ENCODE results near the gene PRKN. TPM values are rescaled to one million over a fixed set of nuclear protein-coding genes. Genes with fewer than 3 reads are reported as not detected.

PRKN gene
- total and polyA plus RNA-seq, 2 experiments from 2014 or later = 0.10 to 0.84 TPM

DNA sequence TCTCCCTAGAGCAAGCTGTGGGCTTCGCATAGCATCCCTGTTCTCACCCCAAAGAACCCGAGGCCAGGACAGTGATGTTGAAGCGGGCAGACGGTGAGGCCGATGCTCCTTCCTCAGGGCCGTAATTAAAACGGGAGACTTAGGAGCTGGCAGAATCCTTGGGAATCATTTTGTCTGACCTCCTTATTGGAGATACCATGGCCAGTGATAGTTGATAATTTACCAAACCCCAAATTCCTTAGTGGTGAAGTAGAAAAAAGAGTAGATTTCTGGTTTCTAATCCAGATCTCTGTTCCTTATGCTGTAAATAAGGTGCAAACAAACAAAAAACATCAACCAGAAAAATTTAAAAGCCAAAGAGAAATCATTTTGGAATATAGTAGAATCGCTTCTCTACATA, 1092.7 kb downstream of the PRKN start:
- no peaks in the 10 kb centered on the region for H3K9me2 ChIP-seq (ENCODE audit: insufficient read depth)
- ATAC-seq = no peak
- Mint-ChIP-seq H3K27me3 (ENCODE audit: insufficient read depth, low read depth, poor library complexity) (peaks cover 7% of the 10 kb centered on the region), H3K9me3 (peaks cover 8% of the 10 kb centered on the region), H3K36me3 (ENCODE audit: low read depth) (peaks cover 7% of the 10 kb centered on the region), H3K4me1 (peaks cover 6% of the 10 kb centered on the region), H3K4me3 (no peak overlapping the region), H3K27ac (no peak overlapping the region)
- no peak overlapping the region for H2AFZ ChIP-seq
- H4K20me1 ChIP-seq (replicated peaks; ENCODE audit: insufficient read depth) = no peaks in the 10 kb centered on the region
- no peak overlapping the region for H3K27ac ChIP-seq (ENCODE audit: low read depth)
- no peaks in the 10 kb centered on the region; the same call in 1 of the 2 replicates for H3K4me1 ChIP-seq (ENCODE audit: insufficient read depth)
- TF ChIP-seq ZNF114 (CRISPR knock-in tag; IDR thresholded peaks at IDR 0.05) (no peak), JUNB (IDR thresholded peaks at IDR 0.05; ENCODE audit: unreplicated experiment) (no peak), CREB1 (CRISPR knock-in tag; IDR thresholded peaks at IDR 0.05; ENCODE audit: low read depth) (no peak), STAT1 (IDR thresholded peaks at IDR 0.05; ENCODE audit: unreplicated experiment) (no peak), EZH2phosphoT487 (IDR thresholded peaks at IDR 0.05; ENCODE audit: unreplicated experiment) (no peak), ZNF331 (CRISPR knock-in tag; IDR thresholded peaks at IDR 0.05; ENCODE audit: low read depth) (no peak), NANOG (IDR thresholded peaks at IDR 0.05; ENCODE audit: borderline replicate concordance) (no peak), POLR2AphosphoS5 (IDR thresholded peaks at IDR 0.05; ENCODE audit: low read depth) (no peak), EZH2 (IDR thresholded peaks at IDR 0.05; ENCODE audit: low read depth, unreplicated experiment) (no peak)
- TF ChIP-seq, protein P1, sequence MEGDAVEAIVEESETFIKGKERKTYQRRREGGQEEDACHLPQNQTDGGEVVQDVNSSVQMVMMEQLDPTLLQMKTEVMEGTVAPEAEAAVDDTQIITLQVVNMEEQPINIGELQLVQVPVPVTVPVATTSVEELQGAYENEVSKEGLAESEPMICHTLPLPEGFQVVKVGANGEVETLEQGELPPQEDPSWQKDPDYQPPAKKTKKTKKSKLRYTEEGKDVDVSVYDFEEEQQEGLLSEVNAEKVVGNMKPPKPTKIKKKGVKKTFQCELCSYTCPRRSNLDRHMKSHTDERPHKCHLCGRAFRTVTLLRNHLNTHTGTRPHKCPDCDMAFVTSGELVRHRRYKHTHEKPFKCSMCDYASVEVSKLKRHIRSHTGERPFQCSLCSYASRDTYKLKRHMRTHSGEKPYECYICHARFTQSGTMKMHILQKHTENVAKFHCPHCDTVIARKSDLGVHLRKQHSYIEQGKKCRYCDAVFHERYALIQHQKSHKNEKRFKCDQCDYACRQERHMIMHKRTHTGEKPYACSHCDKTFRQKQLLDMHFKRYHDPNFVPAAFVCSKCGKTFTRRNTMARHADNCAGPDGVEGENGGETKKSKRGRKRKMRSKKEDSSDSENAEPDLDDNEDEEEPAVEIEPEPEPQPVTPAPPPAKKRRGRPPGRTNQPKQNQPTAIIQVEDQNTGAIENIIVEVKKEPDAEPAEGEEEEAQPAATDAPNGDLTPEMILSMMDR (conservative IDR thresholded peaks at IDR 0.05; ENCODE audit: low read depth in 2 of 2) = no peak
- TF ChIP-seq, protein P2, sequence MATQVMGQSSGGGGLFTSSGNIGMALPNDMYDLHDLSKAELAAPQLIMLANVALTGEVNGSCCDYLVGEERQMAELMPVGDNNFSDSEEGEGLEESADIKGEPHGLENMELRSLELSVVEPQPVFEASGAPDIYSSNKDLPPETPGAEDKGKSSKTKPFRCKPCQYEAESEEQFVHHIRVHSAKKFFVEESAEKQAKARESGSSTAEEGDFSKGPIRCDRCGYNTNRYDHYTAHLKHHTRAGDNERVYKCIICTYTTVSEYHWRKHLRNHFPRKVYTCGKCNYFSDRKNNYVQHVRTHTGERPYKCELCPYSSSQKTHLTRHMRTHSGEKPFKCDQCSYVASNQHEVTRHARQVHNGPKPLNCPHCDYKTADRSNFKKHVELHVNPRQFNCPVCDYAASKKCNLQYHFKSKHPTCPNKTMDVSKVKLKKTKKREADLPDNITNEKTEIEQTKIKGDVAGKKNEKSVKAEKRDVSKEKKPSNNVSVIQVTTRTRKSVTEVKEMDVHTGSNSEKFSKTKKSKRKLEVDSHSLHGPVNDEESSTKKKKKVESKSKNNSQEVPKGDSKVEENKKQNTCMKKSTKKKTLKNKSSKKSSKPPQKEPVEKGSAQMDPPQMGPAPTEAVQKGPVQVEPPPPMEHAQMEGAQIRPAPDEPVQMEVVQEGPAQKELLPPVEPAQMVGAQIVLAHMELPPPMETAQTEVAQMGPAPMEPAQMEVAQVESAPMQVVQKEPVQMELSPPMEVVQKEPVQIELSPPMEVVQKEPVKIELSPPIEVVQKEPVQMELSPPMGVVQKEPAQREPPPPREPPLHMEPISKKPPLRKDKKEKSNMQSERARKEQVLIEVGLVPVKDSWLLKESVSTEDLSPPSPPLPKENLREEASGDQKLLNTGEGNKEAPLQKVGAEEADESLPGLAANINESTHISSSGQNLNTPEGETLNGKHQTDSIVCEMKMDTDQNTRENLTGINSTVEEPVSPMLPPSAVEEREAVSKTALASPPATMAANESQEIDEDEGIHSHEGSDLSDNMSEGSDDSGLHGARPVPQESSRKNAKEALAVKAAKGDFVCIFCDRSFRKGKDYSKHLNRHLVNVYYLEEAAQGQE (IDR thresholded peaks at IDR 0.05; ENCODE audit: unreplicated experiment) = no peak
- TF ChIP-seq, protein P3, sequence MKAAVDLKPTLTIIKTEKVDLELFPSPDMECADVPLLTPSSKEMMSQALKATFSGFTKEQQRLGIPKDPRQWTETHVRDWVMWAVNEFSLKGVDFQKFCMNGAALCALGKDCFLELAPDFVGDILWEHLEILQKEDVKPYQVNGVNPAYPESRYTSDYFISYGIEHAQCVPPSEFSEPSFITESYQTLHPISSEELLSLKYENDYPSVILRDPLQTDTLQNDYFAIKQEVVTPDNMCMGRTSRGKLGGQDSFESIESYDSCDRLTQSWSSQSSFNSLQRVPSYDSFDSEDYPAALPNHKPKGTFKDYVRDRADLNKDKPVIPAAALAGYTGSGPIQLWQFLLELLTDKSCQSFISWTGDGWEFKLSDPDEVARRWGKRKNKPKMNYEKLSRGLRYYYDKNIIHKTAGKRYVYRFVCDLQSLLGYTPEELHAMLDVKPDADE (IDR thresholded peaks at IDR 0.05) = no peak
- TF ChIP-seq, protein P4, sequence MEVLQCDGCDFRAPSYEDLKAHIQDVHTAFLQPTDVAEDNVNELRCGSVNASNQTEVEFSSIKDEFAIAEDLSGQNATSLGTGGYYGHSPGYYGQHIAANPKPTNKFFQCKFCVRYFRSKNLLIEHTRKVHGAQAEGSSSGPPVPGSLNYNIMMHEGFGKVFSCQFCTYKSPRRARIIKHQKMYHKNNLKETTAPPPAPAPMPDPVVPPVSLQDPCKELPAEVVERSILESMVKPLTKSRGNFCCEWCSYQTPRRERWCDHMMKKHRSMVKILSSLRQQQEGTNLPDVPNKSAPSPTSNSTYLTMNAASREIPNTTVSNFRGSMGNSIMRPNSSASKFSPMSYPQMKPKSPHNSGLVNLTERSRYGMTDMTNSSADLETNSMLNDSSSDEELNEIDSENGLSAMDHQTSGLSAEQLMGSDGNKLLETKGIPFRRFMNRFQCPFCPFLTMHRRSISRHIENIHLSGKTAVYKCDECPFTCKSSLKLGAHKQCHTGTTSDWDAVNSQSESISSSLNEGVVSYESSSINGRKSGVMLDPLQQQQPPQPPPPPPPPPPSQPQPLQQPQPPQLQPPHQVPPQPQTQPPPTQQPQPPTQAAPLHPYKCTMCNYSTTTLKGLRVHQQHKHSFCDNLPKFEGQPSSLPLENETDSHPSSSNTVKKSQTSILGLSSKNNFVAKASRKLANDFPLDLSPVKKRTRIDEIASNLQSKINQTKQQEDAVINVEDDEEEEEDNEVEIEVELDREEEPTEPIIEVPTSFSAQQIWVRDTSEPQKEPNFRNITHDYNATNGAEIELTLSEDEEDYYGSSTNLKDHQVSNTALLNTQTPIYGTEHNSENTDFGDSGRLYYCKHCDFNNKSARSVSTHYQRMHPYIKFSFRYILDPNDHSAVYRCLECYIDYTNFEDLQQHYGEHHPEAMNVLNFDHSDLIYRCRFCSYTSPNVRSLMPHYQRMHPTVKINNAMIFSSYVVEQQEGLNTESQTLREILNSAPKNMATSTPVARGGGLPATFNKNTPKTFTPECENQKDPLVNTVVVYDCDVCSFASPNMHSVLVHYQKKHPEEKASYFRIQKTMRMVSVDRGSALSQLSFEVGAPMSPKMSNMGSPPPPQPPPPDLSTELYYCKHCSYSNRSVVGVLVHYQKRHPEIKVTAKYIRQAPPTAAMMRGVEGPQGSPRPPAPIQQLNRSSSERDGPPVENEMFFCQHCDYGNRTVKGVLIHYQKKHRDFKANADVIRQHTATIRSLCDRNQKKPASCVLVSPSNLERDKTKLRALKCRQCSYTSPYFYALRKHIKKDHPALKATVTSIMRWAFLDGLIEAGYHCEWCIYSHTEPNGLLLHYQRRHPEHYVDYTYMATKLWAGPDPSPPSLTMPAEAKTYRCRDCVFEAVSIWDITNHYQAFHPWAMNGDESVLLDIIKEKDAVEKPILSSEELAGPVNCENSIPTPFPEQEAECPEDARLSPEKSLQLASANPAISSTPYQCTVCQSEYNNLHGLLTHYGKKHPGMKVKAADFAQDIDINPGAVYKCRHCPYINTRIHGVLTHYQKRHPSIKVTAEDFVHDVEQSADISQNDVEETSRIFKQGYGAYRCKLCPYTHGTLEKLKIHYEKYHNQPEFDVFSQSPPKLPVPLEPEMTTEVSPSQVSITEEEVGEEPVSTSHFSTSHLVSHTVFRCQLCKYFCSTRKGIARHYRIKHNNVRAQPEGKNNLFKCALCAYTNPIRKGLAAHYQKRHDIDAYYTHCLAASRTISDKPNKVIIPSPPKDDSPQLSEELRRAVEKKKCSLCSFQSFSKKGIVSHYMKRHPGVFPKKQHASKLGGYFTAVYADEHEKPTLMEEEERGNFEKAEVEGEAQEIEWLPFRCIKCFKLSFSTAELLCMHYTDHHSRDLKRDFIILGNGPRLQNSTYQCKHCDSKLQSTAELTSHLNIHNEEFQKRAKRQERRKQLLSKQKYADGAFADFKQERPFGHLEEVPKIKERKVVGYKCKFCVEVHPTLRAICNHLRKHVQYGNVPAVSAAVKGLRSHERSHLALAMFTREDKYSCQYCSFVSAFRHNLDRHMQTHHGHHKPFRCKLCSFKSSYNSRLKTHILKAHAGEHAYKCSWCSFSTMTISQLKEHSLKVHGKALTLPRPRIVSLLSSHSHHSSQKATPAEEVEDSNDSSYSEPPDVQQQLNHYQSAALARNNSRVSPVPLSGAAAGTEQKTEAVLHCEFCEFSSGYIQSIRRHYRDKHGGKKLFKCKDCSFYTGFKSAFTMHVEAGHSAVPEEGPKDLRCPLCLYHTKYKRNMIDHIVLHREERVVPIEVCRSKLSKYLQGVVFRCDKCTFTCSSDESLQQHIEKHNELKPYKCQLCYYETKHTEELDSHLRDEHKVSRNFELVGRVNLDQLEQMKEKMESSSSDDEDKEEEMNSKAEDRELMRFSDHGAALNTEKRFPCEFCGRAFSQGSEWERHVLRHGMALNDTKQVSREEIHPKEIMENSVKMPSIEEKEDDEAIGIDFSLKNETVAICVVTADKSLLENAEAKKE (CRISPR knock-in tag; IDR thresholded peaks at IDR 0.05) = no peak
- no peaks in the 10 kb centered on the region for H3K27me3 ChIP-seq (ENCODE audit: insufficient read depth)
- no peak for DNase-seq (ENCODE audit: low spot score)
- H3K4me3 ChIP-seq = no peak overlapping the region
- no peaks in the 10 kb centered on the region for H3K36me3 ChIP-seq (ENCODE audit: insufficient read depth)
- H3K4me2 ChIP-seq = no peak overlapping the region
- no peaks in the 10 kb centered on the region for H3F3A ChIP-seq (replicated peaks; ENCODE audit: low read depth)
- no peaks in the 10 kb centered on the region for H3K79me2 ChIP-seq (replicated peaks; ENCODE audit: insufficient read depth)

Measured in GM23338 (cell line).